GM19043 (cell line): ENCODE data around the gene UPK3B.
"Not testable (repeated sequence)": the region's sequence is repeated elsewhere in the genome, so short reads cannot be mapped to it uniquely, and the experiment has no call there.

Experiments used
- ATAC-seq: cut with Tn5 transposase; IDR thresholded peaks from one replicate; pipeline ENCODE4 v1.9.1; 2021; ENCODE audit warnings: low read depth; ENCODE audit not compliant: unreplicated experiment

The UPK3B gene

DNA sequence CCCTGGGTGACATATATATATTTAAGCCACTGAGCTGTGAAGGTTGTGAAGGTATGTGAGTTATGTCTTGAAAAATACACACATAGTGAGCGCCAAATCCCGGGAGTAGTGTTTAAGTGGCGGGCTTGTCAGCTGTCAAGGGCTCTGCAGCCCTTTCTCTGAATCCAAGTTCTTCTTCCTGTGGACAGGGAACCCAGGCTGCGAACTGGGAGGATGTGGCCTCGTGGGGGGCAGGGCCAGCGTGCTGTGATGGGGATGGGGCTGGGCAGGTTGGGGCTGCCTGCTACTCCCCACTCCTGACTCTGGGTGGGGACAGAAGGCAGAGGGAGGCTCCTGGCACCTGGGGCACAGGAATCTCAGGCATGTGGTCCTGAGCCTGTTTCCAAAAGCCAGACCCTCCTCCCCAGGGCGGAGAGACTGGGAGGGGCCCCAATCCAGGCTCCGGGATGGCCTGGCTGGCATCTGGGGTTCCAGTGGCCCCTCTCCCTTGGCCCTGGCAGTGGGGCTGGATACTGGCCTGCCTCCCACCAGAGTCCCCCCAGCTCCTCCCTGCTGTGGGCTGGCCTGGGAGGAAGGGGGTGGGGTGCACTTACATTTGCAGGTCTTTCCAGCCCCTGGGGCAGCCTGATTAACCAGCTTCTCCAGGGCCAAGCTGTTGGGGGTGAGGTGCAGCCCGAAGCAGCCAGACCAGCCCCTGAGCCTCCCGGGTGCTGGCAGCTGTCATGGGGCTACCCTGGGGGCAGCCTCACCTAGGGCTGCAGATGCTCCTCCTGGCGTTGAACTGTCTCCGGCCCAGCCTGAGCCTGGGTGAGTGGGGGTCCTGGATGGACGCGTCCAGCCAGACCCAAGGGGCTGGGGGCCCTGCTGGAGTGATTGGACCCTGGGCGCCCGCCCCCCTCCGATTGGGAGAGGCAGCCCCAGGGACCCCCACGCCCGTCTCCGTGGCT lies at the start of gene UPK3B:
UPK3B (plus strand) TSS at position 622 of the 947 bp plus-strand sequence; CDS start at position 723, 101 bp downstream.
- no peak for ATAC-seq

GRCh38 chr7:76460767-76461166 lies 49.6 kb upstream of the UPK3B start:
- not testable (repeated sequence) for ATAC-seq

GRCh38 chr7:76461464-76462101 lies 48.8 kb upstream of the UPK3B start, which contains the start of gene DTX2:
Gene DTX2, plus strand, starts transcription at chr7:76461709. Its CDS starts 18,801 bp downstream, at chr7:76480510.
- peak; percentile 98 for ATAC-seq

DNA sequence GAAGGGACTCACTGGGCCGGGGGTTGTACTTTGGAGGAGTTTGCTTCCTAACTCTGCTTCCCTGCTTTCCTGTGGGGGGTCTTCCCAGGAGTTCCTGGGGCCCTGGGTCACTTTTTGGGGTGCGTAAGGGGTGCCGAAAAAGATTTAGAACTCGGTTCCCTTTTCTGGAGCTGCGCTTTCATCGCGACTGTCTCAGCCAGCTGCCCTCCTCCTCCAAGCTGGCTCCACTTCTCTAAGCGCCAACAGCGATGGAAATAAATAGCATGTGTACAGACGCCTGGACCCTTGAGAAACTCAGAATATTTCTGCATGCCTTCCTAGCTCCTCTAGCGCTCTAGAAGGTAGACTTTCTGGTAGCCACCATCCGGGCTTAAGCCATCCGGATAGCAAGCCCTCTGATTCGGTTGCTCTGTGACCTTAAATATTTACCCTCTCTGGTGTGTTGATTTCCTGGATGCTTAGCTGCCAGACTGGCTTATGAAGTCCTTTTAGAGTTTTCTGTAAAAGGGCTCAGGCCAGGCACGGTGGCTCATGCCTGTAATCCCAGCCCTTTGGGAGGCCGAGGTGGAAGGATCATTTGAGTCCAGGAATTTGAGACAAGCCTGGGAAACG lies 48.0 kb upstream of the UPK3B start:
- ATAC-seq, result not testable (repeated sequence)

- not testable (repeated sequence) for ATAC-seq
Measured at GRCh38 chr7:76464959-76465358, 45.4 kb upstream of the UPK3B start.

- not testable (repeated sequence) for ATAC-seq
Measured at GRCh38 chr7:76465950-76466349, 44.4 kb upstream of the UPK3B start.

DNA sequence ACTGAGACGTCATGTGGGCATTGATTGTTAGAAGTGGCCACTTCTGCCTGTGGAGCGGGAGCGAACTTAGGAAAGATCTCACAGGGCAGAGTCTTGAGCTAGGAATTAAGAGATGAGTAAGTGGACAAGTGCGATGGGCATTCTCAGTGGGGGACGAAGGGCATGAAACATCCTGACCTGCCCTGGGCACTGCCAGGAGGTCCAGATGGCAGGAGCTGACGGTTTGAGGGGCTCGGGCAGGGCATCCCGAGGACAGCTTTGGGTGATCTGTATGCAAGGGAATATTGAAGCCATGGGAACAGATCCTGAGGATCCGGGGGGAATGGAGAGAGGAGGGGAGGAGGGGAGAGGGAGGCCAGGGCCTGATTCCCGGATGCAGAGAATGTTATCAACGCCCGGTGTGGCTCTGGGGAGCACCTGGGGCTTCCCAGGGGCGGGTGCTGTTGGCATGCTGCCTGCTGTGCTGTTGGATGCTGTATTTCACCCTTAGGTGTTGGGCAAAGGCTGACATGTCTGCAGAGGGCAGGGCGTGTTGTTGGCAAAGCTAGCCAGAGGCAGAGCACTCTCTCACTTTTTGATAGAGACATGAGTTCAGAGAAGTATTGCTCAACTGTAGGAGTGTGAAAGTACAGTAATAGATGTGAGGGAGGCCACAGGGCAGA lies 42.5 kb upstream of the UPK3B start:
- not testable (repeated sequence) for ATAC-seq

DNA sequence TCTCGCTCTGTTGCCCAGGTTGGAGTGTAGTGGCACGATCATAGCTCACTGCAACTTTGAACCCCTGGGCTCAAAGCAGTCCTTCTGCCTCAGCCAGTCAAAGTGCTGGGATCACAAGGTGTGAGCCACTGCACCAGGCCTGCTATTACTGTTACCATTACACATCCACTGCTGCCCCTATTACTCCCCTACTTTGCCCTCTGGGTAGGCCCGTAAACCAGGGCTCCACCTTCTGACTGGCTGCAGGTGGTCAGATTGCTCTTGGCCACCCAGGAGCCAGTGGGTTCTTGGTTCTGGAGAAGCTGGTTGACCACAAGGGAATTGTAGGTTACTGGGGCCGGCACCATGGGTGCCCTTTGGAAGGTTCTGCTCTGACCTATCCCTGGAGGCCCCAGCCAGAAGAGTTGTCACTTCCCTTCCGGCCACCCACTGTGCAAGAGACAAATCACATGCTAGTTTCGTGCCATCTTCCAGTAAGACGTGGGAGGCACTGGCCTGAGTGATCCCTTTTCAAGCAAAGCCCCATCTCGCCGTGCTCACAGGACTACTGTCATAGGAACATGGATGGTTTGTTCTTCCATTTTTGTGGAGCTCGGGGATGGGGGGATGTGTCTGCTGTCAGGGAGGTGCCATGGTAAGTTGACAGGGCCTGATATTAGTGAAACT lies 38.7 kb upstream of the UPK3B start:
- ATAC-seq, result not testable (repeated sequence)

GRCh38 chr7:76473097-76473496 lies 37.3 kb upstream of the UPK3B start:
- ATAC-seq, result not testable (repeated sequence)

- not testable (repeated sequence) for ATAC-seq
Measured at GRCh38 chr7:76476280-76476679, 34.1 kb upstream of the UPK3B start.

- ATAC-seq, result not testable (repeated sequence)
Measured at GRCh38 chr7:76476742-76477474, 33.4 kb upstream of the UPK3B start.

DNA sequence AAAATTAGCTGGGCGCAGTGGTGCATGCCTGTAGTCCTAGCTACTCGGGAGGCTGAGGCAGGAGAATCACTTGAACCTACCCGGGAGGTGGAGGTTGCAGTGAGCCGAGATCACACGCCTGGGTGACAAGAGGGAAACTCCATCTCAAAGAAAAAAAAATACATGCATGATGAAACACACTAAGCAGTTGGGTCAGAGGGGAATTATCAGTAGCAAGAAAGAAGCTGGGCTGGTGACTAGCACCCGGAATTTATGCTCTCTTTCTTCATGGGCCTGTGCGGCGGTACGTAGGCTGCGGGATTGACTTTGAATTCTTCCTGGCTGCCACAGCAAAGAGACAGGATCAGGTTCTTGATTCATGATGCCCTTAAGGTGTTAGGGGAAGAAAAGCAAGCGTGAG lies 30.7 kb upstream of the UPK3B start:
- not testable (repeated sequence) for ATAC-seq

- not testable (repeated sequence) for ATAC-seq
Measured at GRCh38 chr7:76480403-76481253, 29.7 kb upstream of the UPK3B start.

GRCh38 chr7:76482660-76483059 lies 27.7 kb upstream of the UPK3B start:
- ATAC-seq, result not testable (repeated sequence)

- not testable (repeated sequence) for ATAC-seq
Measured at GRCh38 chr7:76483081-76483480, 27.3 kb upstream of the UPK3B start.

DNA sequence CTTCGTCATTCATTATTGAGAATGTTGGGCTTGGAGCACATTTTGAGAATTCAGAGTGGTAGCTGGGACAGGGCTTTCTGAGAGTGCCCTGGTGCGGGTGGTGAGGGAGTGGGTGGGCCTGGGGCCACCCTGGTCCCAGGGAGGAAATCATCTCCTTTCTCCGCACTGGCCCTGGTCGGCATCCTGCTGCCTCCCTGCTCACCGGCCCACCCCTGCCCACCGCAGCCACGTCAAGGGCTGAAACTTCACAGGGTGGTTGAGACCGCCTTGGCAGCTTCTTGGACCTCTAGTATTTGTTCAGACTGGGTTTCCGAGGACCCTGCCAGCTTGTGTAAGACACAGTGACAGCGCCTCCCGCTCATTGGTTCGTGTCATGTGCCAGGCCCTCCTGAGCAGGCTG lies 25.9 kb upstream of the UPK3B start:
- not testable (repeated sequence) for ATAC-seq

DNA sequence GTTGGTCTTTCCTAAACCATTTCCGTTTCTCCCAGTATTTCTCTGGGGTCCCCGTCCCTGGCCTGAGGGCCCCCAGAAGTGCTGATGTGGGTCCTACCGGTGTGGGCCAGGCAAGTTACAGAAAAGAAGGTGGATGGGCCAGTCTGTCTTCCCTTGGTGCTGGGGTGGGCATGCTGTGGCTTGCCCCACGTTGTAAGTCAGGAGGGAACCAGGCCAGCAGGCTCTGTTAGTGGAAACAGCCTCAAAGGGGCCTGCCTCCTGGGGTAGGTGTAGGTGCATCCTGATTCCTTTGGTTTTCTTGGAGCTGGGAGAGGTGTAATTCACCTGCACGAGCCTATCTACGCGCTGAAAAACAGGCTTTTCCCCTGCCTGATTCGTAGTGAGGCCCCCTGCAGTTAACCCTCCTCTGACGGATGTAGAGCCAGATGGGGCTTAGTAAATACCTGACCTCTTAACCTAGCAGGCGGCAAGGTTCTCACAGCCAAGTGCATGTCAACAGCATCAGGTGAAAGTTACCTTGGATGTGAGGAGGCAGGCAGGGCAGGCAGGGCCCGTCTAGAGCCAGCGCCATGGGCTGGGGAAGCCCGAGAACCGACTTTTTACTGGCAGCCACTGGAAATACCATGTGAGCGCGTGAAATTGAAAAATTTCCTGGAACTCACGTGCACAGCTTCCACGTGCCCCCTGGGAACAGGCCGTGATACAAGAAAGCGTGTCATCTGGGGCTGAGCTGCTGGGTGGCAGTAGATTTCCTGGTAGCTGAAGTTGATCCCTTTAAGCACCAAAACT lies 24.3 kb upstream of the UPK3B start:
- not testable (repeated sequence) for ATAC-seq

DNA sequence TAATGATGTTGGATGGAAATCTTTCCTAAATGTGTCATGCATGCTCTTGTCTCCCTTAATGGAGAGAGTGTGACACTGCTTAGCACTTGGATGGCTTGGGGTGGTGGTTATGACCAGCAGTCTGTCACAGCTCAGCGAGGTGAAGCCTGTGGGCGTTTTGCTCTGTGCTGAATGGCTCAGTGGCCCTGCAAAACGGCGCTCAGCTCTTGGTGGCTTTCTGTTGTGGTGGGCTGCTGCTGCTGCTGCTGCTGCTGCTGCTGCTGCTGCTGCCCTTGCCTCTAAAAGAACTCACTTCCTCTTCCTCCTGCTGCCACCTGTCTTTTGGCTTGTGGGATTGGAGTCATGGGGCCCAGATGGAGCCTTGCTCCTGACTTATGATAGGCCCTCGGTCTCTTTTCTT lies 23.7 kb upstream of the UPK3B start:
- ATAC-seq, result peak; percentile 99
